Measurements from ENCODE around the gene PRAMEF12. TPM values are rescaled to one million over a fixed set of nuclear protein-coding genes. Genes with fewer than 3 reads are reported as not detected.
A peak's percentile ranks its signal among the peaks of the same experiment; 100 is the strongest.
"Not testable (repeated sequence)": the region's sequence is repeated elsewhere in the genome, so short reads cannot be mapped to it uniquely, and the experiment has no call there.

Gene PRAMEF12
- total RNA-seq, 4 donors from 2014 or later: not detected

GRCh38 chr1:12775443-12775842 lies 1.9 kb downstream of the PRAMEF12 start:
- Histone ChIP-seq H3K36me3 (no peaks in the 10 kb centered on the region), H3K9me3 (no peaks in the 10 kb centered on the region), H3K27ac (no peak overlapping the region), H3K4me3 (no peak overlapping the region), H3K4me1 (no peaks in the 10 kb centered on the region), H3K27me3 (peaks cover 0 to 39% (median 0%) of the 10 kb centered on the region in 4 donors)
- no peak for DNase-seq
- WGBS, 2 donors: 69 to 85% methylated on average over 6 to 7 of the region's 8 CpGs
- TF ChIP-seq POLR2A (IDR thresholded peaks at IDR 0.05): no peak
- intact Hi-C loops (cut with DNase I): no loop called here

- no peak for DNase-seq
- no peaks in the 10 kb centered on the region for H3K9me3 ChIP-seq
- WGBS, 2 donors: 85% methylated on average over 8 to 9 of the region's 15 CpGs
- TF ChIP-seq CTCF (IDR thresholded peaks at IDR 0.05): no peak
- H3K4me3 ChIP-seq: no peak overlapping the region
- intact Hi-C loops (cut with DNase I): no loop called here
- peaks cover 0 to 27% (median 0%) of the 10 kb centered on the region in 4 donors for H3K27me3 ChIP-seq
- H3K36me3 ChIP-seq: no peaks in the 10 kb centered on the region
- no peak overlapping the region for H3K27ac ChIP-seq
- H3K4me1 ChIP-seq: no peaks in the 10 kb centered on the region
Measured at GRCh38 chr1:12776801-12777557, 3.4 kb downstream of the PRAMEF12 start.

- no peaks in the 10 kb centered on the region for H3K4me1 ChIP-seq
- no peak for DNase-seq
- H3K27ac ChIP-seq: no peak overlapping the region
- intact Hi-C loops (cut with DNase I): no loop called here
- H3K9me3 ChIP-seq: no peaks in the 10 kb centered on the region
- no peak overlapping the region for H3K4me3 ChIP-seq
- no peaks in the 10 kb centered on the region for H3K36me3 ChIP-seq
- no peak for TF ChIP-seq CTCF (IDR thresholded peaks at IDR 0.05)
- 55 to 86% methylated on average over 3 to 4 of the region's 4 CpGs for WGBS, 2 donors
- peaks cover 0 to 27% (median 0%) of the 10 kb centered on the region in 4 donors for H3K27me3 ChIP-seq
Measured at GRCh38 chr1:12778061-12778460, 4.5 kb downstream of the PRAMEF12 start.

GRCh38 chr1:12778907-12779306 lies 5.4 kb downstream of the PRAMEF12 start:
- Histone ChIP-seq H3K36me3 (no peaks in the 10 kb centered on the region), H3K4me3 (no peak overlapping the region), H3K27me3 (peaks cover 0 to 27% (median 0%) of the 10 kb centered on the region in 4 donors), H3K27ac (no peak overlapping the region), H3K9me3 (peaks cover 0 to 2% (median 0%) of the 10 kb centered on the region in 3 donors), H3K4me1 (no peaks in the 10 kb centered on the region)
- intact Hi-C loops (cut with DNase I): no loop called here
- DNase-seq: no peak
- TF ChIP-seq CTCF (IDR thresholded peaks at IDR 0.05): no peak
- no peak for TF ChIP-seq POLR2A (IDR thresholded peaks at IDR 0.05)
- 64 to 81% methylated on average over 6 of the region's 6 CpGs for WGBS, 2 donors

- WGBS, 2 donors: 66 to 91% methylated on average over 4 of the region's 5 CpGs
- H3K4me1 ChIP-seq; H3K4me3 ChIP-seq; H3K36me3 ChIP-seq; DNase-seq; intact Hi-C loops (cut with DNase I); H3K27ac ChIP-seq: not testable (repeated sequence)
- peak in 1 of 6 experiments; percentile 4 for TF ChIP-seq CTCF (IDR thresholded peaks at IDR 0.05)
- Histone ChIP-seq H3K9me3 (peaks cover 0 to 28% (median 18%) of the 10 kb centered on the region in 3 donors), H3K27me3 (peaks cover 0 to 19% (median 0%) of the 10 kb centered on the region in 4 donors)
Measured at GRCh38 chr1:12781488-12781887, 8.0 kb downstream of the PRAMEF12 start.

All from esophagus squamous epithelium (tissue), 5 donors.